ENCODE measurements around the gene RFTN1.

RFTN1 gene

DNA sequence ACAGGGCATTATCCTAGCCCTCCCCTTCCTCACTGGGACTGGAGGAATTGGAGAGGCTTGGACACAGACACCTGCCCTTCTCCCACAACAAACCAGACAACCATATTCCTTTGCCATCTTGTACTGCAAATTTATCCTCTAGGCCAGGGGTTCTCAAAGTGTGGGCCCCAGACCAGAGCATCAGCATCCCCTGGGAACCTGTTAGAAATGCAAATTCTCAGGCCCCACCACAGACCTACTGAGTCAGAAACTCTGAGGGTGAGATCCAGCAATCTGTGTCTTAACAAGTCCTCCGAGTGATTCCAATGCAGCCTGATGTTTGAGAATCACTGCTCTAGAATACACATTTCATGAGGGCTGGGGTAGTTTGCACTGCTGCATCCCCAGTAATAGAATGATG, 133.1 kb downstream of the RFTN1 start:
- Histone ChIP-seq H3K27me3 (ENCODE audit: insufficient read depth, low read length, poor library complexity, severe bottlenecking) (no peaks in the 10 kb centered on the region), H3F3A (ENCODE audit: low read depth) (no peaks in the 10 kb centered on the region)

GRCh38 chr3:16379838-16380237, 133.7 kb downstream of the RFTN1 start:
- H3K27me3 ChIP-seq (ENCODE audit: insufficient read depth, low read length, poor library complexity, severe bottlenecking): no peaks in the 10 kb centered on the region
- 0 out of 2 replicates have a peak, but pooled peaks cover 7% of the 10 kb centered on the region for H3K9me3 ChIP-seq (ENCODE audit: insufficient read depth, low read depth, low read length)
- H3K4me2 ChIP-seq (ENCODE audit: low read depth, low read length, poor library complexity, severe bottlenecking): no peak overlapping the region
- H3K4me1 ChIP-seq (ENCODE audit: insufficient read depth, low read length, poor library complexity, severe bottlenecking): peaks cover 18% of the 10 kb centered on the region
- H3K9ac ChIP-seq (ENCODE audit: low read depth, low read length, poor library complexity, severe bottlenecking): no peak overlapping the region
- H3K4me3 ChIP-seq (ENCODE audit: low read length, poor library complexity, severe bottlenecking): no peak overlapping the region
- TF ChIP-seq EZH2phosphoT487 (IDR thresholded peaks at IDR 0.05; ENCODE audit: borderline replicate concordance): no peak
- TF ChIP-seq, protein P1, sequence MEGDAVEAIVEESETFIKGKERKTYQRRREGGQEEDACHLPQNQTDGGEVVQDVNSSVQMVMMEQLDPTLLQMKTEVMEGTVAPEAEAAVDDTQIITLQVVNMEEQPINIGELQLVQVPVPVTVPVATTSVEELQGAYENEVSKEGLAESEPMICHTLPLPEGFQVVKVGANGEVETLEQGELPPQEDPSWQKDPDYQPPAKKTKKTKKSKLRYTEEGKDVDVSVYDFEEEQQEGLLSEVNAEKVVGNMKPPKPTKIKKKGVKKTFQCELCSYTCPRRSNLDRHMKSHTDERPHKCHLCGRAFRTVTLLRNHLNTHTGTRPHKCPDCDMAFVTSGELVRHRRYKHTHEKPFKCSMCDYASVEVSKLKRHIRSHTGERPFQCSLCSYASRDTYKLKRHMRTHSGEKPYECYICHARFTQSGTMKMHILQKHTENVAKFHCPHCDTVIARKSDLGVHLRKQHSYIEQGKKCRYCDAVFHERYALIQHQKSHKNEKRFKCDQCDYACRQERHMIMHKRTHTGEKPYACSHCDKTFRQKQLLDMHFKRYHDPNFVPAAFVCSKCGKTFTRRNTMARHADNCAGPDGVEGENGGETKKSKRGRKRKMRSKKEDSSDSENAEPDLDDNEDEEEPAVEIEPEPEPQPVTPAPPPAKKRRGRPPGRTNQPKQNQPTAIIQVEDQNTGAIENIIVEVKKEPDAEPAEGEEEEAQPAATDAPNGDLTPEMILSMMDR (conservative IDR thresholded peaks at IDR 0.05; ENCODE audit: low read length): no peak
- H3K9me2 ChIP-seq (replicated peaks; ENCODE audit: low read depth, low read length): no peaks in the 10 kb centered on the region
- no peaks in the 10 kb centered on the region for H4K20me1 ChIP-seq (ENCODE audit: insufficient read depth, low read length, poor library complexity, severe bottlenecking)
- peaks cover 73% of the 10 kb centered on the region for H3K36me3 ChIP-seq (ENCODE audit: insufficient read depth, low read length)
- H2AFZ ChIP-seq (ENCODE audit: low read length): no peak overlapping the region
- H3K79me2 ChIP-seq (ENCODE audit: insufficient read depth, low read length): peaks cover 28% of the 10 kb centered on the region; the same call in 1 of the 2 replicates
- H3F3A ChIP-seq (ENCODE audit: low read depth): no peaks in the 10 kb centered on the region

More for the DNA sequence above, 133.1 kb downstream of the RFTN1 start:
- Histone ChIP-seq H2AFZ (ENCODE audit: low read length) (no peak overlapping the region), H3K36me3 (ENCODE audit: insufficient read depth, low read length) (peaks cover 72% of the 10 kb centered on the region), H3K9ac (ENCODE audit: low read depth, low read length, poor library complexity, severe bottlenecking) (no peak overlapping the region), H3K9me3 (ENCODE audit: insufficient read depth, low read depth, low read length) (0 out of 2 replicates have a peak, but pooled peaks cover 7% of the 10 kb centered on the region), H3K79me2 (ENCODE audit: insufficient read depth, low read length) (peaks cover 28% of the 10 kb centered on the region; the same call in 1 of the 2 replicates), H3K9me2 (replicated peaks; ENCODE audit: low read depth, low read length) (no peaks in the 10 kb centered on the region), H3K4me3 (ENCODE audit: low read length, poor library complexity, severe bottlenecking) (no peak overlapping the region), H3K4me1 (ENCODE audit: insufficient read depth, low read length, poor library complexity, severe bottlenecking) (peaks cover 18% of the 10 kb centered on the region), H3K4me2 (ENCODE audit: low read depth, low read length, poor library complexity, severe bottlenecking) (no peak overlapping the region), H4K20me1 (ENCODE audit: insufficient read depth, low read length, poor library complexity, severe bottlenecking) (no peaks in the 10 kb centered on the region)
- TF ChIP-seq, protein P1 (conservative IDR thresholded peaks at IDR 0.05; ENCODE audit: low read length): no peak
- TF ChIP-seq EZH2phosphoT487 (IDR thresholded peaks at IDR 0.05; ENCODE audit: borderline replicate concordance): no peak

DNA sequence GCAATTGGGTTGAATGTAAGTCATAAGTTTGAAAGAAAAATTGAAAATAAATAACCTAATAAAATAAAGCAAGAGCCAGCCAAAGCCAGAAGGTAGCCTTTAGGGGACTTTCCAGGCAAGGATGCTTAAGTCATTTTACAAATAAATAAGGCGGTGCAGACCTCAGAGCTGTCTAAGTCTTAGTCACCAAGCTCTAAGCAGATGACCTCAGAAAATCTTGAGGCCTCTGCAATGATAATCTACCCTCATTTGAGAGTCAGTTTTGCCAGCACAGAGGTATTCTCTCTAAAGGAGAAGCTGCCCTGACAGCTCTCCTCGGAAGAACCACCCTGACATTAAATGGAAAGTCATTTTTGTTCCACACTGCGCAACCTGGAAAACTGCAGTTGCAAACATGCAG, 134.6 kb downstream of the RFTN1 start:
- no peak overlapping the region for H3K9ac ChIP-seq (ENCODE audit: low read depth, low read length, poor library complexity, severe bottlenecking)
- no peaks in the 10 kb centered on the region for H4K20me1 ChIP-seq (ENCODE audit: insufficient read depth, low read length, poor library complexity, severe bottlenecking)
- H2AFZ ChIP-seq (ENCODE audit: low read length): no peak overlapping the region
- TF ChIP-seq, protein P1 (conservative IDR thresholded peaks at IDR 0.05; ENCODE audit: low read length): no peak
- no peak for TF ChIP-seq EZH2phosphoT487 (IDR thresholded peaks at IDR 0.05; ENCODE audit: borderline replicate concordance)
- H3K36me3 ChIP-seq (ENCODE audit: insufficient read depth, low read length): peaks cover 82% of the 10 kb centered on the region
- H3K4me3 ChIP-seq (ENCODE audit: low read length, poor library complexity, severe bottlenecking): no peak overlapping the region
- peaks cover 24% of the 10 kb centered on the region; the same call in 1 of the 2 replicates for H3K79me2 ChIP-seq (ENCODE audit: insufficient read depth, low read length)
- H3K9me3 ChIP-seq (ENCODE audit: insufficient read depth, low read depth, low read length): 0 out of 2 replicates have a peak, but pooled peaks cover 7% of the 10 kb centered on the region
- peaks cover 18% of the 10 kb centered on the region for H3K4me1 ChIP-seq (ENCODE audit: insufficient read depth, low read length, poor library complexity, severe bottlenecking)
- H3F3A ChIP-seq (ENCODE audit: low read depth): no peaks in the 10 kb centered on the region
- no peak overlapping the region for H3K4me2 ChIP-seq (ENCODE audit: low read depth, low read length, poor library complexity, severe bottlenecking)
- H3K27me3 ChIP-seq (ENCODE audit: insufficient read depth, low read length, poor library complexity, severe bottlenecking): no peaks in the 10 kb centered on the region
- H3K9me2 ChIP-seq (replicated peaks; ENCODE audit: low read depth, low read length): no peaks in the 10 kb centered on the region

All from Loucy (cell line).